Effector CD4-positive, alpha-beta T cell (primary cell): ENCODE measurements around the gene KRTAP12-3.
"Not testable (repeated sequence)": the region's sequence is repeated elsewhere in the genome, so short reads cannot be mapped to it uniquely, and the experiment has no call there.

ENCODE experiments used
- DNase-seq: peaks from one replicate; pipeline ENCODE4 v3.0.0-alpha.2; 2020

The KRTAP12-3 gene

GRCh38 chr21:44627831-44628233 lies 29.9 kb upstream of the KRTAP12-3 start:
- DNase-seq = not testable (repeated sequence)

- DNase-seq = no peak
Measured at GRCh38 chr21:44628707-44629391, 28.9 kb upstream of the KRTAP12-3 start.

GRCh38 chr21:44630440-44630839 lies 27.3 kb upstream of the KRTAP12-3 start:
- DNase-seq = no peak

GRCh38 chr21:44632067-44632466 lies 25.7 kb upstream of the KRTAP12-3 start:
- no peak for DNase-seq

- DNase-seq = no peak
Measured at GRCh38 chr21:44636209-44637017, 21.3 kb upstream of the KRTAP12-3 start.

GRCh38 chr21:44637018-44637850 lies 20.5 kb upstream of the KRTAP12-3 start, which contains the start of gene KRTAP10-10:
TSS of gene KRTAP10-10 (plus strand) at chr21:44637356. CDS start at chr21:44637418, 62 bp downstream.
- DNase-seq = no peak

- DNase-seq = not testable (repeated sequence)
Measured at GRCh38 chr21:44637851-44638348, 19.8 kb upstream of the KRTAP12-3 start.

- DNase-seq = not testable (repeated sequence)
Measured at GRCh38 chr21:44638506-44639330, 19.0 kb upstream of the KRTAP12-3 start.

- DNase-seq = no peak
Measured at GRCh38 chr21:44639331-44639655, 18.4 kb upstream of the KRTAP12-3 start.

- no peak for DNase-seq
Measured at GRCh38 chr21:44640761-44641160, 17.0 kb upstream of the KRTAP12-3 start.

GRCh38 chr21:44643741-44644310 lies 13.9 kb upstream of the KRTAP12-3 start:
- no peak for DNase-seq

- no peak for DNase-seq
Measured at GRCh38 chr21:44644878-44645277, 12.9 kb upstream of the KRTAP12-3 start.

- DNase-seq = not testable (repeated sequence)
Measured at GRCh38 chr21:44646366-44647221, 11.1 kb upstream of the KRTAP12-3 start, which contains the start of gene KRTAP10-11. TSS of gene KRTAP10-11 (plus strand) at chr21:44646414. CDS start at chr21:44646459, 45 bp downstream.

- no peak for DNase-seq
Measured at GRCh38 chr21:44647222-44647552, 10.5 kb upstream of the KRTAP12-3 start.

- DNase-seq = no peak
Measured at GRCh38 chr21:44648557-44649311, 9.0 kb upstream of the KRTAP12-3 start.

- no peak for DNase-seq
Measured at GRCh38 chr21:44649521-44650100, 8.1 kb upstream of the KRTAP12-3 start.

- DNase-seq = no peak
Measured at GRCh38 chr21:44650265-44650972, 7.3 kb upstream of the KRTAP12-3 start.

- no peak for DNase-seq
Measured at GRCh38 chr21:44650973-44651675, 6.6 kb upstream of the KRTAP12-3 start.
